Effector memory CD4-positive, alpha-beta T cell (primary cell): ENCODE data around the gene TRABD2B.

ENCODE experiments used
- DNase-seq, 3 donors: peaks; one replicate each; pipeline ENCODE4 v3.0.0-alpha.2; 2020
- H3K27ac ChIP-seq: 2 replicates; pipeline ENCODE4 v1.7.0; 2013; ENCODE audit warnings: mild to moderate bottlenecking, low read length, moderate library complexity; ENCODE audit not compliant: insufficient read depth, poor library complexity, severe bottlenecking
- H3K27me3 ChIP-seq: replicated peaks from 2 replicates; pipeline ENCODE4 v1.7.0; 2013; ENCODE audit warnings: mild to moderate bottlenecking, low read length; ENCODE audit not compliant: insufficient read depth, control insufficient read depth, poor library complexity, severe bottlenecking
- H3K36me3 ChIP-seq: 2 replicates; pipeline ENCODE4 v1.7.0; 2013; ENCODE audit warnings: mild to moderate bottlenecking, low read length, moderate library complexity; ENCODE audit not compliant: control insufficient read depth, insufficient read depth
- H3K4me1 ChIP-seq: 2 replicates; pipeline ENCODE4 v1.7.0; 2013; ENCODE audit warnings: low read length, mild to moderate bottlenecking; ENCODE audit not compliant: control insufficient read depth, insufficient read depth, poor library complexity, severe bottlenecking
- H3K4me3 ChIP-seq: 2 replicates; pipeline ENCODE4 v1.7.0; 2013; ENCODE audit warnings: low read length, low read depth, mild to moderate bottlenecking; ENCODE audit not compliant: insufficient read depth, poor library complexity, severe bottlenecking
- H3K9me3 ChIP-seq: 2 replicates; pipeline ENCODE4 v1.7.0; 2013; ENCODE audit warnings: mild to moderate bottlenecking, low read length, moderate library complexity; ENCODE audit not compliant: control insufficient read depth

TRABD2B gene

DNA sequence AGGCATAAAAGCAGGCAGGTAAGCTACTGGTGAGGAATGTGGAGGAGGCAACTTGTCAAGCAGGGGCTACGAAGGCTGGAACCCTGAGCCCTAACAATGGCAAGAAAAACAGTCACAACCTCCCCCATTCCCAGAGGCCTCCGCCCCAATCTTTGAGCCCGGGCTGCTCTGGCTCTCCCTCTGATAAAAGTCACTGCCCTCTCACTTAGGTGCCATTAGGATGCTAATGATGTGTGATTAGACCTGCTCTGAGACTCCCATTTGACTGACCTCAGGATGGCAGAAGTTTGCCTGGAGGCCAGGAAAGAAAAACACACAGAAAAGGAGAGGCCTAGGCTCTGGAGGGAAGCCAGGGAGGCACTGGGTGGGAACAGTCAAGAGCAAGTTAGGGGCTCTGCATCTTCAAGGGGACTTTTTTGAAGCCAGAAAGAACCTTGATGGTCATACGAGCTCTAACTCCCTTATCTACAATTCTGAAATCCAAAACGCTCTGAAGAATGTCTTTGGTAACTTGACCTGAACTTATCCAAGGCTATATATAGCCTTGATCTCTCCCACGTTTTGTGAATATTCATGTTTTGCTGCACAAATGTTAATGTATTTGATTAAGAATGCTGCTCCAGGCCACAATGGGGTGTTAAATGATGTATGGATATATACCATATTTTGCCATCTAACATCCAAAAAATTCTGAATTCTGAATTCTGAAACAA is 98.9 kb downstream of the TRABD2B start:
- H3K36me3 ChIP-seq: no peaks in the 10 kb centered on the region
- H3K9me3 ChIP-seq: no peaks in the 10 kb centered on the region
- H3K27me3 ChIP-seq: no peaks in the 10 kb centered on the region
- H3K27ac ChIP-seq: no peak overlapping the region
- no peaks in the 10 kb centered on the region for H3K4me1 ChIP-seq
- no peak overlapping the region for H3K4me3 ChIP-seq
- DNase-seq: no peak

DNA sequence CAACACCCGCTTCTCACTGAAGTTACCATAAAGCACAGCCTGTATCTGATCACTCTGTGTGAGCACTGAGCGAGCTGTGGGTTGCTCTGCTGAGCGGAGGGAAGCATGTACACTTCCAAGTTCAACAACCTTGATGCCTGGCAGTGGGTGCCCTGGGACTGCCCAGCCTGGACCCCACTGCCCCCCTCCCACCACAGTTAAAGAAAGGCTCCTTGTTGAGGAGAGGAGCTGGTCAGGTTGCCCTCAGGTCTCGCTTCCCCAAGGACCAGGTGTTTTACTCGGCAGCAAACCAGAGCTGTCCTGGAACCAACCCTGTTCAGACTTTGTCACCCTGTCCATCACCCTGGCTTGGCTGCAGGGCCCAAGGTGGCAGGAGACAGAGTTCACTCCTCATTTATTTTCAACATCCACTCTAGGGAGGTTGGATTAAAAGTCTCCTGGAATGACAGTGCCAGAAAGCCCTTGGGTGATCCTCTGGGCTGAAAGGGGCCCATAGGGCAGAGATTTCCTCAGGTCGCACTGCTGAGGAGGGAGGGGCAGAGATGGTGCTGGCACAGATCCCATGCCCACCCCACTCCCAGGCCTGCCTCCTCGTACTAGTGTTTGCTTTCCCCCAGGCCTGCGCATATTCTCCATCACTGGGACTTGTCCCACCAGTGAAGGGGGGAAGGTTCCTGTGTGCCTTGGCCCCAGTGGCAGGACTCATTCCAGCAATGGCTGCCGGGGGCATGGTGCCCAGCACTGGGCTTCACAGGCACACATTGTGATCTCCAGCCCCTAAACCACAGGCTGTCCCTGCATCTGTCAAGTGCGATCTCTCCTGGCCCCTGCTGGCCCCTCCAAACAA is 101.7 kb downstream of the TRABD2B start:
- no peak for DNase-seq
- H3K4me3 ChIP-seq: no peak overlapping the region
- H3K27me3 ChIP-seq: no peaks in the 10 kb centered on the region
- H3K27ac ChIP-seq: no peak overlapping the region
- H3K4me1 ChIP-seq: no peaks in the 10 kb centered on the region
- no peaks in the 10 kb centered on the region for H3K9me3 ChIP-seq
- H3K36me3 ChIP-seq: no peaks in the 10 kb centered on the region

DNA sequence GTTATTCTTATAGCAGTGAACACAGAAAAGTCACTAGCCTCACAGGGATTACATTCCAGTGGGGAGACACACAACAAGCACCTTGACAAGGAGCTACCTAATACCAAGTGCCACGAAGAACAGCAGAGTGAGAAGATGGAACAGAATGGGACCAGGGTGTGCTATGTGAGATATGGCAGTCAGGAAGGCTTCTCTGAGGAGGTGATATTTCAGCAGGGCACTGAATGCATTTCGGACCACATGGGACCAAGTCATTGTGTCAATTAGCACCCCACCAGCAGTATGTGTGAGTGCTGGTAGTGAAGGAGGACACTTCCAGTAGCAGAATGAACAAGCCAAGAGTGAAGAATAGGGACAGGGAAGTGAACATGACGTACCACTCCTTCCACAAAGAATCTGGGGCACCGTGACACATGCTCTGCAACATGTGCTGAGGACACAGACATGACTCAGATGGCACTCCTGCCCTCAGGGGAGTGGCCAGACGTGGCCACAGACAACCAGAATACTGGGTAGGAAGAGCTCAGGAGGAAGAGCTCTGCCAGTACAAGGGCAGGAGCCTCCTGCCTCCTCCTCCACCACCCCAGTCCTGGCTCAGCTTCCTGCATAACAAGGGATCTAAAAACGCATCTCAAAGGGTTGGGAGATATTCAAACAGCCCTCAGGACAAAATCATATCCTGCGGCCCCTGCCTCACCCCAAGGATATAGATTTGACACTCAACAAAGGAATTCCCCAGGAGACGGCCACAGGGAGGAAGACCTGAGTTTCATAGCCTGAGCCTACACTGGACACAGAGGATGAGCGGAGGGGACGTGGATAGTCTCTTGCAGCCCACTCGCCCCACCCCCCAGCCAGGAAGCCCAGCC is 102.5 kb downstream of the TRABD2B start:
- H3K27me3 ChIP-seq: no peaks in the 10 kb centered on the region
- no peaks in the 10 kb centered on the region for H3K4me1 ChIP-seq
- H3K36me3 ChIP-seq: no peaks in the 10 kb centered on the region
- H3K4me3 ChIP-seq: no peak overlapping the region
- no peak for DNase-seq
- no peak overlapping the region for H3K27ac ChIP-seq
- H3K9me3 ChIP-seq: no peaks in the 10 kb centered on the region

DNA sequence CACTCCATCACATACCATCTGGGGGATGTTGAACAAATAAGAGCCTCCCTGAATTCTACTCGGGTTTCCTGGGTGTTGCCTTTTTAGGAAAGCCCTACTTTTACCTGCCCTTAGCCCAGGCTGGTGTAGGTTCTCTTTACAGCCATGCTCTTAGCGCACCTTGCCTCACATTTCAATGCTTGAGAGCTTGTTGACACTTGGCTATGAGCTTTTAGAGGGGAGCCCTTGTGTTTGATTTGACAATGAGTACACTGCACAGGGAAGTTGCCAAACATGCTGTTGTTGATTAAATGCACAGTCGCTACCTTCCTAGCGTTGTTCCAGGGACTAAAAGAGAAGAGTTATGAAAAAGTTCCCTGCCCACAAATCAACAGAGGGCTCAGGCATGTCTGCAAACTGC is 103.8 kb downstream of the TRABD2B start:
- DNase-seq: no peak
- no peaks in the 10 kb centered on the region for H3K27me3 ChIP-seq
- no peak overlapping the region for H3K27ac ChIP-seq

DNA sequence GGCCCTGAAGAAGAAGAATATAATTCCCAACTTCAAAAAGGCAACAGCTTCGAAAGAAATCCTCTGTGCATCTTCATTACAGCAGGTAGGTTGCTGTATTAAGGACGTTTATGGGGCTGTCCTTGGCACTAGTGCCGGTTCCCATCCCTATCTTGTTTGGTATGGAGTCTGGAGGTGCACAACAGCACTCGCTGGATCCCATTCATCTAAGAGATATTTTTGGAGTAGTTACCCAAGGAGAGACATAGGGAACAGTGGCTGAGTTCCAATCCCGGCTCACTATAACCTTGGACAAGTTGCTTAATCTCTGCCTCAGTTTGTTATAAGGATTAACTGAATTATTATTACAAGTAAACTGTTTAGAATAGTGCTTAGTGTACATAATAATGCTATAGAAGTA is 106.4 kb downstream of the TRABD2B start:
- DNase-seq: no peak
- Histone ChIP-seq H3K9me3 (no peaks in the 10 kb centered on the region), H3K27me3 (no peaks in the 10 kb centered on the region), H3K27ac (no peak overlapping the region), H3K36me3 (no peaks in the 10 kb centered on the region), H3K4me3 (no peak overlapping the region), H3K4me1 (no peaks in the 10 kb centered on the region)

More for the DNA sequence above, 103.8 kb downstream of the TRABD2B start:
- H3K4me3 ChIP-seq: no peak overlapping the region
- no peaks in the 10 kb centered on the region for H3K36me3 ChIP-seq
- H3K9me3 ChIP-seq: no peaks in the 10 kb centered on the region
- no peaks in the 10 kb centered on the region for H3K4me1 ChIP-seq

DNA sequence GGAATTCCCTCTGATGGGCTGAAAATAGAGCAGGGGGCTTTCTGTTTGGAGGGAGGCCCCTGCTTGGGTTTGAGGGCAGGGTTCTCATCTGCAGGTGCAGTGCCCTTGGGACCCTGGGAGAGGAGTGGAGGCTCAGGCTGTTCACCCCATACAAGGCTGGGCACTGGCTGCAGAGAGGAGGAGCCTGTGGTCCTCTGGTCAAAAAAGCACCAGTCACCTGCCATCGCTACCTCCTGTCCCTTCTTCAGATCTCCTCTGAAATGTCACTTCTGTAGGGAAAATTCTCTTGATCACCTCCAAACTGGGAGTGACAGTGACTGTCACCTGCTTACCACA is 108.9 kb downstream of the TRABD2B start:
- no peak overlapping the region for H3K27ac ChIP-seq
- no peak overlapping the region for H3K4me3 ChIP-seq
- H3K36me3 ChIP-seq: no peaks in the 10 kb centered on the region
- H3K27me3 ChIP-seq: no peaks in the 10 kb centered on the region
- no peaks in the 10 kb centered on the region for H3K9me3 ChIP-seq
- DNase-seq: no peak
- no peaks in the 10 kb centered on the region for H3K4me1 ChIP-seq

DNA sequence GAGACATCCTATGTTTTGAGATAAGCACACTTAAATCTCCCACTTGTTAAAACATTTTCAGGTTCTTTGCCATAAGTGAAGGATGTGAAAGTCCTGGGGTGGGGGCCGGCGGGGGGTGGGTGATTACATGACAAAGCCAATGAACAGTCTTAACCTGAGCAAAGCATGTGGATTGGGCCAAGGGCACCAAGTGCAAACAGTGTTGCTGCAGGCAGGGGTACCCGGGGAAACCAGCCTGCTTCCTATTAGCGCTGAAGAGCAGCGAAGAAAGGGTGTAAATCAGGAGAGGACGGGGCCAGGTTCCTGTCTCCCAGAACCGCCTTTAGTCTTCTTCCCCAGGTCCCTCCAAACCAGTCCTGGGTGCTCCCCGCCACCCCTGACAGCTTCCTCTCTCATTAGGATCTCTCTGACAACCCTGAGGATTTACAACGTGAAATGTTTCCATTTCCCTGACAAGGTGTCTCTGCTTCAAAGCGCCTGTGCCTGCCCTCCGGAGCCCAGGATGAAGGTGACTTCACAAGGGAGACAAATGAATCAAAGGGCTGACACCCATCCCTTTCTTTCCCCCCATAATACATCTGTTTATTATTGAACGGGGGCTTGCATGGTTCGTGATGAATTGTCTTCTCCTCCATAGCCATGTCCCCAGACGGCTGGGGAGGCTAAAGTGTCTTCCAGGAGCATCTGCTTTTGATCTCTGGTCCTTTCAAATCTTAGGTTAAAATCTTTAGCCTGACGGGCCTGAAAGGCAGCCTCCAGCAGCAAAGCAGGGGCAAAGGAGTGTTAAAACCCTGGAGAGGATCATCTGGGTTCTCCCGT is 109.5 kb downstream of the TRABD2B start:
- no peaks in the 10 kb centered on the region for H3K36me3 ChIP-seq
- no peak overlapping the region for H3K4me3 ChIP-seq
- no peaks in the 10 kb centered on the region for H3K9me3 ChIP-seq
- no peaks in the 10 kb centered on the region for H3K27me3 ChIP-seq
- DNase-seq: no peak
- H3K4me1 ChIP-seq: no peaks in the 10 kb centered on the region
- H3K27ac ChIP-seq: no peak overlapping the region

DNA sequence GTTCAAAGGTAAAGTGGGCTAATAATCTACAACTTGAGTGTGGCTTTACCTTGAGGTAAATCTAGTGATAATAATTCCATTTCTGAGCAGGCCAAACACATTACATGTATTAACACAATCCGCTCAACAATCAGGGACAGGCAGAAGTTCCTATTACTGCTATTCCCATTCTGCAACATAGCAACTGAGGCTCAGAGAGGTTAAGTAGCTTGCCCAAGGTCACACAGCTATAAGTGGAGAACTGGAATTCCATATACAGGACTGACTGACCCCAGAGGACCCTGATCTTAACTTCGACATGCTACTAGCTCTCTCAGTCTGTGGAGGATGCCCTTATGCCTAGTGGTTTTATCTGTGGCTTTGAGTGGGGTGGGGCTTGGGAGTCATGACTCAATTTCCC is 110.1 kb downstream of the TRABD2B start:
- Histone ChIP-seq H3K9me3 (no peaks in the 10 kb centered on the region), H3K4me1 (no peaks in the 10 kb centered on the region), H3K4me3 (no peak overlapping the region), H3K36me3 (no peaks in the 10 kb centered on the region), H3K27ac (no peak overlapping the region), H3K27me3 (no peaks in the 10 kb centered on the region)
- DNase-seq: no peak

DNA sequence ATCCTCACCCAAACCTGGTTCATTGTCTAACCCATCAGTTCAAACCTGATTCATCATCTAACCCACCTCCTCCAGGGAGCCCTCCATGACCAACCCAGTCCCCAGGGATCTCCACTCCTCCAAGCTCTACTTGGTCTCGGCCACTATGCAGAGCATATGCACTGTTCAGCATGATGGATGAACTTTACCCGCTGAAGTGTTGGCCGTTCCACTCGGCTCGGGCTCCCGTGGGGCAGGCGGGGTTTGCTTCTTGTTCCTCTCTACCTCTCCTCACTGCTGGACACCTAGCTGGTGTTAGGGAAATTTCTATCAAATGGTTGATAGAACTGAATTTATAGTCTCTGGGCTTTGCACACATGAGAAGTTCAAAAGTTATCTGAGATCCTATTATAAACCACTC is 111.0 kb downstream of the TRABD2B start:
- Histone ChIP-seq H3K4me3 (no peak overlapping the region), H3K27me3 (no peaks in the 10 kb centered on the region), H3K9me3 (no peaks in the 10 kb centered on the region), H3K36me3 (no peaks in the 10 kb centered on the region), H3K4me1 (no peaks in the 10 kb centered on the region), H3K27ac (no peak overlapping the region)
- no peak for DNase-seq
